ENCODE results near the gene ATP10A. TPM values are rescaled to one million over a fixed set of nuclear protein-coding genes. Genes with fewer than 3 reads are reported as not detected.

The ATP10A gene, protein sequence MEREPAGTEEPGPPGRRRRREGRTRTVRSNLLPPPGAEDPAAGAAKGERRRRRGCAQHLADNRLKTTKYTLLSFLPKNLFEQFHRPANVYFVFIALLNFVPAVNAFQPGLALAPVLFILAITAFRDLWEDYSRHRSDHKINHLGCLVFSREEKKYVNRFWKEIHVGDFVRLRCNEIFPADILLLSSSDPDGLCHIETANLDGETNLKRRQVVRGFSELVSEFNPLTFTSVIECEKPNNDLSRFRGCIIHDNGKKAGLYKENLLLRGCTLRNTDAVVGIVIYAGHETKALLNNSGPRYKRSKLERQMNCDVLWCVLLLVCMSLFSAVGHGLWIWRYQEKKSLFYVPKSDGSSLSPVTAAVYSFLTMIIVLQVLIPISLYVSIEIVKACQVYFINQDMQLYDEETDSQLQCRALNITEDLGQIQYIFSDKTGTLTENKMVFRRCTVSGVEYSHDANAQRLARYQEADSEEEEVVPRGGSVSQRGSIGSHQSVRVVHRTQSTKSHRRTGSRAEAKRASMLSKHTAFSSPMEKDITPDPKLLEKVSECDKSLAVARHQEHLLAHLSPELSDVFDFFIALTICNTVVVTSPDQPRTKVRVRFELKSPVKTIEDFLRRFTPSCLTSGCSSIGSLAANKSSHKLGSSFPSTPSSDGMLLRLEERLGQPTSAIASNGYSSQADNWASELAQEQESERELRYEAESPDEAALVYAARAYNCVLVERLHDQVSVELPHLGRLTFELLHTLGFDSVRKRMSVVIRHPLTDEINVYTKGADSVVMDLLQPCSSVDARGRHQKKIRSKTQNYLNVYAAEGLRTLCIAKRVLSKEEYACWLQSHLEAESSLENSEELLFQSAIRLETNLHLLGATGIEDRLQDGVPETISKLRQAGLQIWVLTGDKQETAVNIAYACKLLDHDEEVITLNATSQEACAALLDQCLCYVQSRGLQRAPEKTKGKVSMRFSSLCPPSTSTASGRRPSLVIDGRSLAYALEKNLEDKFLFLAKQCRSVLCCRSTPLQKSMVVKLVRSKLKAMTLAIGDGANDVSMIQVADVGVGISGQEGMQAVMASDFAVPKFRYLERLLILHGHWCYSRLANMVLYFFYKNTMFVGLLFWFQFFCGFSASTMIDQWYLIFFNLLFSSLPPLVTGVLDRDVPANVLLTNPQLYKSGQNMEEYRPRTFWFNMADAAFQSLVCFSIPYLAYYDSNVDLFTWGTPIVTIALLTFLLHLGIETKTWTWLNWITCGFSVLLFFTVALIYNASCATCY (N-terminal part only)
- total RNA-seq: 5.9 TPM

DNA sequence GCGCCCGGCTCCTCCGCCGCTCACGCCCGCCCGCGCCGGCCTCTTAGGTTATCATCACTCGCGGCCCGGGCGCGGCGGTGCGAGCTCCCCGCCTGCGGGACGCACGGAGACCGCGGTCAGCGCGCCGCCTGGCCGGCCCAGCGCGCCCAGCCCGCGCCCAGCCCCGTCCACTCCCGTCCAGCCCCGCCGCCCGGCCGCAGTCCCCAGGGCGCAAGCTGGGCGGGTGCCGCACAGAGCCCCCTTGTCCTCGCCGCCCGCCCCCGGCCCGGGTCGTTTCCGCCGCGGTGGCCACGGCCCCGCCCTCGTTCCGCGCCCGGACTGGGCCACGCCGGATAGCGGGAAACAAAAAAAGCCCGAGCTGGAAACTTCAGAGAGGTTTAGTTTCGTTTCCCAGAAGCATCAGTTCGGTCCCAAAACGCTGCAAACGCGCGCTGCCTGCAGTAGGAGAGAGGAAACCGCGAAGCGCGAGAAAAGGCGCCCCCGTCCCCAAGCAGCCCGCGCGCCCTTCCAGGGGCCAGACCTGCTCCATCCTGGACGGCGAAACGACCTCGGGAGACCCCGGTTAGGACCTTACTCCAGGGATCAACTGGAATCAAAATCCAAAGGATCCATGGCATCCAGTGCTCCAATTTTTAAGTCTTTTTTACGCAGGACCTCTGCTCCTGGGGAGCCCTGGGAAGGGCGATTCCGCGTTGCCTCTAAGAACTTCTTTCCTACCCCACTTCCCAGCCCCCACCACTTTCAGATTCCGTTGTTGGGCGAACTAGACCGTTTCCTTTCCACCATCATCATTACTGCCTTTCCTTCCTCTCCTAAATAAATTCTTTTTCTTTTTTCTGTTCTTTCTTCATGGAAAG is at the start of gene ATP10A:
Gene ATP10A (minus strand): TSS at position 217 of the 857 bp plus-strand sequence. CDS start 231 bp downstream, outside the sequence.

Measured in camera-type eye (tissue), 1 donor.